NT2/D1 (cell line): ENCODE measurements around the gene ANKRD13D.

ENCODE experiments used
- SUZ12 ChIP-seq: IDR thresholded peaks from 2 replicates; pipeline ENCODE4 v1.6.1; 2011; ENCODE audit not compliant: insufficient read length, insufficient read depth; ENCODE audit errors: extremely low read depth
- YY1 ChIP-seq: IDR thresholded peaks from 2 replicates; pipeline ENCODE4 v1.6.1; 2011; ENCODE audit not compliant: insufficient read length, insufficient read depth

DNA sequence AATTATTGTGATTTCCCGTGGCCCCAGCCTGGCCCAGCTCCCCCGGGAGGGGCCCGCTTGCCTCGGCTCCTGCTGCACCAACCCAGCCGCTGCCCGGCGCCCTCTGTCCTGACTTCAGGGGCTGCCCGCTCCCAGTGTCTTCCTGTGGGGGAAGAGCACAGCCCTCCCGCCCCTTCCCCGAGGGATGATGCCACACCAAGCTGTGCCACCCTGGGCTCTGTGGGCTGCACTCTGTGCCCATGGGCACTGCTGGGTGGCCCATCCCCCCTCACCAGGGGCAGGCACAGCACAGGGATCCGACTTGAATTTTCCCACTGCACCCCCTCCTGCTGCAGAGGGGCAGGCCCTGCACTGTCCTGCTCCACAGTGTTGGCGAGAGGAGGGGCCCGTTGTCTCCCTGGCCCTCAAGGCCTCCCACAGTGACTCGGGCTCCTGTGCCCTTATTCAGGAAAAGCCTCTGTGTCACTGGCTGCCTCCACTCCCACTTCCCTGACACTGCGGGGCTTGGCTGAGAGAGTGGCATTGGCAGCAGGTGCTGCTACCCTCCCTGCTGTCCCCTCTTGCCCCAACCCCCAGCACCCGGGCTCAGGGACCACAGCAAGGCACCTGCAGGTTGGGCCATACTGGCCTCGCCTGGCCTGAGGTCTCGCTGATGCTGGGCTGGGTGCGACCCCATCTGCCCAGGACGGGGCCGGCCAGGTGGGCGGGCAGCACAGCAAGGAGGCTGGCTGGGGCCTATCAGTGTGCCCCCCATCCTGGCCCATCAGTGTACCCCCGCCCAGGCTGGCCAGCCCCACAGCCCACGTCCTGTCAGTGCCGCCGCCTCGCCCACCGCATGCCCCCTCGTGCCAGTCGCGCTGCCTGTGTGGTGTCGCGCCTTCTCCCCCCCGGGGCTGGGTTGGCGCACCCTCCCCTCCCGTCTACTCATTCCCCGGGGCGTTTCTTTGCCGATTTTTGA lies 3.3 kb upstream of the ANKRD13D start:
- no peak for TF ChIP-seq SUZ12
- no peak for TF ChIP-seq YY1
